Testis (tissue), 3 donors: ENCODE results near the gene LGALS3BP. TPM values are rescaled to one million over a fixed set of nuclear protein-coding genes. Genes with fewer than 3 reads are reported as not detected.

Source experiments
- DNase-seq: peaks from one replicate; pipeline ENCODE4 v3.0.0-alpha.2; 2019
- H3K27ac ChIP-seq, 2 donors: fragments of 200-600 bp; sonication (generic); one replicate each; pipeline ENCODE4 v1.5.1; 2019
- H3K27me3 ChIP-seq: fragments of 200-600 bp; sonication (generic); one replicate; pipeline ENCODE4 v1.5.1; 2019
- H3K36me3 ChIP-seq: fragments of 200-600 bp; sonication (generic); one replicate; pipeline ENCODE4 v1.5.1; 2017; ENCODE audit warnings: low read depth; ENCODE audit errors: missing control alignments
- H3K4me1 ChIP-seq: fragments of 200-600 bp; sonication (generic); one replicate; pipeline ENCODE4 v1.5.1; 2019
- H3K4me3 ChIP-seq, 2 donors: fragments of 200-600 bp; sonication (generic); one replicate each; pipeline ENCODE4 v1.5.1; 2017 to 2019
- H3K9me3 ChIP-seq: fragments of 200-600 bp; sonication (generic); one replicate; pipeline ENCODE4 v1.5.1; 2017
- CTCF ChIP-seq, 3 experiments: fragments of 450-650 bp in 2 of 3; fragments of 200-600 bp in 1 of 3; sonication (generic) in 1 of 3; IDR thresholded peaks; one replicate each; pipeline ENCODE4 v1.5.1; 2016 to 2019; ENCODE audit warnings: antibody characterized with exemption in 3 of 3, mild to moderate bottlenecking in 2 of 3, moderate library complexity in 1 of 3
- POLR2A ChIP-seq: fragments of 450-650 bp; IDR thresholded peaks from one replicate; pipeline ENCODE4 v1.6.1; 2017; ENCODE audit warnings: antibody characterized with exemption, mild to moderate bottlenecking, moderate library complexity
- WGBS, 2 donors: methylation state at CpG; one replicate each; pipeline ENCODE4 v1.1.5; 2018; 5-methylcytosine and 5-hydroxymethylcytosine counted together
- intact Hi-C: fragments of 100-400 bp; cut with DNase I; formaldehyde crosslinking; loops from one replicate; pipeline ENCODE4 v1.15.1; 2023; ENCODE audit warnings: low total_unique reads
- polyA plus RNA-seq: library from polyadenylated mRNA; stranded (reverse); fragments of 350-450 nt; fragmentation: Illumina TruSeq; extraction: RNeasy Lipid Tissue Mini Kit (QIAGEN cat#74804); gene quantifications from one replicate; pipeline ENCODE4 v1.2.3, GENCODE V29; 2014; ENCODE audit warnings: low read depth, low replicate concordance; ENCODE audit not compliant: insufficient read depth
- total RNA-seq, 2 donors: library from RNA; depleted of rRNA; stranded (reverse); fragments of >200 nt; gene quantifications; one replicate each; pipeline ENCODE4 v1.2.3, GENCODE V29; 2016

The LGALS3BP gene
- total and polyA plus RNA-seq, 3 donors from 2014 or later, result 328 to 845 (median 498) TPM

GRCh38 chr17:78934681-78935418 is 44.9 kb downstream of the LGALS3BP start:
- no peaks in the 10 kb centered on the region for H3K9me3 ChIP-seq
- H3K27me3 ChIP-seq, result no peaks in the 10 kb centered on the region
- 70 to 82% methylated on average over 19 of the region's 19 CpGs for whole genome bisulfite sequencing, 2 donors
- peaks cover 20% of the 10 kb centered on the region for H3K4me1 ChIP-seq
- intact Hi-C loops, result no loop called here
- peak overlapping the region; percentile 85 to 91 for H3K27ac ChIP-seq
- no peaks in the 10 kb centered on the region for H3K36me3 ChIP-seq
- no peak for TF ChIP-seq POLR2A
- TF ChIP-seq CTCF (IDR thresholded peaks at IDR 0.05), result no peak
- no peak overlapping the region for H3K4me3 ChIP-seq
- no peak for DNase-seq

GRCh38 chr17:78933959-78934568 is 45.7 kb downstream of the LGALS3BP start:
- H3K4me3 ChIP-seq, result no peak overlapping the region
- TF ChIP-seq CTCF (IDR thresholded peaks at IDR 0.05) (no peak), POLR2A (no peak)
- WGBS, 2 donors, result 19 to 25% methylated on average over 5 to 16 of the region's 16 CpGs
- DNase-seq, result peak; percentile 94
- H3K27me3 ChIP-seq, result no peaks in the 10 kb centered on the region
- peaks cover 16% of the 10 kb centered on the region for H3K4me1 ChIP-seq
- H3K9me3 ChIP-seq, result no peaks in the 10 kb centered on the region
- intact Hi-C loops, result no loop called here
- H3K27ac ChIP-seq, result peak overlapping the region; percentile 85 to 91
- no peaks in the 10 kb centered on the region for H3K36me3 ChIP-seq

- no peaks in the 10 kb centered on the region for H3K36me3 ChIP-seq
- no peak overlapping the region for H3K4me3 ChIP-seq
- peaks cover 16% of the 10 kb centered on the region for H3K4me1 ChIP-seq
- no peaks in the 10 kb centered on the region for H3K9me3 ChIP-seq
- intact Hi-C loops, result no loop called here
- no peak for TF ChIP-seq CTCF (IDR thresholded peaks at IDR 0.05)
- TF ChIP-seq POLR2A, result no peak
- H3K27ac ChIP-seq, result peak overlapping the region; percentile 85 to 91
- H3K27me3 ChIP-seq, result no peaks in the 10 kb centered on the region
- WGBS, 2 donors, result 78 to 79% methylated on average over 18 of the region's 18 CpGs
- DNase-seq, result no peak
Observed at GRCh38 chr17:78933025-78933958, 46.4 kb downstream of the LGALS3BP start.

- peak; percentile 43 for DNase-seq
- Histone ChIP-seq H3K9me3 (no peaks in the 10 kb centered on the region), H3K27ac (peak overlapping the region in 1 of 2 donors; percentile 6), H3K27me3 (no peaks in the 10 kb centered on the region), H3K4me3 (no peak overlapping the region), H3K4me1 (peaks cover 20% of the 10 kb centered on the region), H3K36me3 (no peaks in the 10 kb centered on the region)
- intact Hi-C loops, result no loop called here
- TF ChIP-seq CTCF (IDR thresholded peaks at IDR 0.05) (no peak), POLR2A (no peak)
- WGBS, 2 donors, result 73 to 86% methylated on average over 3 to 31 of the region's 31 CpGs
Observed at GRCh38 chr17:78929908-78930775, 49.6 kb downstream of the LGALS3BP start.
